ENCODE results near the gene INPP1. TPM values are rescaled to one million over a fixed set of nuclear protein-coding genes. Genes with fewer than 3 reads are reported as not detected.

INPP1 gene
- total RNA-seq, 1 experiment from 2014 or later: 27.5 TPM

DNA sequence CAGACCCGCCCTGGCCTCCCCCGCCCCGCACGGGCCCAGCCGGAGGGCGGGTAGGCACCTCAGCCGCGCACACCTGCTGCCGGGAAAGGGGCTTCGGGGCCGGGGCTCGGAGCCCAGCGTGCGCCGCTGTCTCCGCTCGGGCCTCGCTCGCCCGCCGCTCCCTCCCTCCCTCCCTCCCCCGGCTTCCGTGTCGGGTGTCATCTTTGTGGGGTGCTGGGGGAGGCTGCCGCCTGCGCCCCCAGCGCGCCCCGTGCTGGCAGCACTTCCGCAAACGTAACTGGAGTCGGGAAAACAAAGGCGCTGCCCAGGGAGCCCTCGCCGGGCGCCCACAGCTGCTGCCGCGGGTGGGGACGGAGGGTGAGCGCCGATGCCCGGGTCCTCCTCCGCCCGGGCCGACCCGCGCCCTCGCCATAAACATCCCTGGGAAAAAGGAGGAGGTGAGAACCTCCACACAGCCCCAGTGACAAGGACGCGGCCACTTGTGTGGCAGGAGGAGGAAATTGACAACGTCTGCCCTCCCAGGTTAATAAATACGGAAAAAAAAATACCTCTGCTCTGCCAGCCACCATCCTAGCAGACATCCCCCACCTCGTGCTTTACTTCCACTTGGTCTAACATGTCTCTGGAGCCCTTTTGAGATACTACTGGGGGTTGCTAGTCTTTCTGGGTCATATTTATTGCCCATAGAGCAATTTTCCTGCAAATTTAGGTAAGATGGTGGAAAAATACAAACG, 65.3 kb downstream of the INPP1 start:
- peak; percentile 77 for DNase-seq (ENCODE audit: low spot score)

DNA sequence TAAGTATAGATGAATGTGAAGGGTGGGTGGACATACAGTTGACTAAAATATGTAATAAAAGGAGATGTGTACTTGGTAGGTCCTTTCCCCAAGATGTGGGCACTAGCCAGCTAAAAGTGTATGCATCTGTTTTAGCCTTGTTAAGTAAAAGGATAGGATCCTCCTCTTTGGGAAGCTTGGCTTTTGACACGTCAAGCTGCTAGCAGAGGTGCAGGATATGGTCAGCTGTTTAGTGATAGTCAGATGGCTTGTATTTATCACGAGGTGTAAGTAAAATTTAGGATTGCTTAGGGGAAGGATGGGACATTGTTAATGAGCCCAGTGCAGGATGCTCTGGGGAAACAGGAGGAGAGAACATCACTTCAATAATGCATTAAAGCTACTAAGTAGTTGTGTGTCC, 66.2 kb downstream of the INPP1 start:
- peak; percentile 39 for DNase-seq (ENCODE audit: low spot score)

DNA sequence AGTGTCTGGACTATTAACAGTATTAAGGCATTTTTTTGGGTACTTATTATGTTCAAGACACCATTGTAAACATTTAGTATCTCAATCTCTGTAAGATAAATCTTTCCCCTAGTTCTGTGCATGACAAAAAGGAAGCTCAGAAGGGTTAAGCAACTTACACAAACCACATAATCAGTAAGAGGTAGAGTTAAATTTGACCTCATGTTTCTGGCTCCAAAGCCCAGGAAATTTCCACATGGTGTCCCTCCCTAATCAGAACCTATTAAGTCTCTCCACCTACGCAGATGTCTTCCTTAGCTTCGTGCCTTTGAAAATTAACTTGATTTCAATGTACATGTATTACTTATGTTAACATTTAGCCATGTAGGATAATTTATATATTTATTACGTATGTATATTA, 66.8 kb downstream of the INPP1 start:
- no peak for DNase-seq (ENCODE audit: low spot score)

DNA sequence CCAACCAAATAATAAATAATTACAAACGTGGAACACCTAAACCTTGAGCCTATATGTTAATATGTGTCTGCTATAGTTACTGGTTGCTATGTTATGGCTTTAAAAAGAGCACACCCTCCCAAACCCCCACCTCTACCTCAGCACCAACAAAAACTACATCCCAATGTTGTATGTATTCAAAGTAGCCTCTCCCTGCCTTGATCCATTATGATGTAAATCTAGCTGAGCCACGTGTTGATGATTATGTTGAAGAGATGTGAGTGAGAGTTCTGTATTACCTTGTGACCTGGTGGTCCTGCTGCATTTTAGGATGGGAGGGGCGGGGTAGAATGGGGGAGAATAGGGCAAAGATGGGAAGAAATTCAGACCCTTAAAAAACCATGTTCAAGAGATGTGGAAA, 69.6 kb downstream of the INPP1 start:
- no peak for DNase-seq (ENCODE audit: low spot score)

DNA sequence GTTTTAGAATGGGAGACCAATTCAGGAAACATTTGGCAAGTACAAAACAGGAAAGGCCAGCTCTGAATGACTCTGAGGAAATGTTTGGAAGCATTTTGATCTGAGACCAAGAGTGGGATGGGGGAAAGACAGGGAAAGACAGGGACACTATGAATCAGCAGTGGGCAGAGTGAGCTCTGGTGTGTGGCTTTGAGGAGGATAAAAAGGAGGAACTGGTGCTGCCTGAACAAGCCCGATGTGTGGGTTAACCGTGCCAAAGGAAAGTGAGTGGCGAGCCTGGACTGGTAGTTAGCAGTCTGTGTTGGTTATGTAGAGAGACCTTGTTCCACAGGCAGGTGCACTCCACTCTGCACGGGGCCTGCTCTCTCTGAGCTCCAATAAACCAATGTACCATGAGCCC, 70.0 kb downstream of the INPP1 start:
- DNase-seq (ENCODE audit: low spot score): no peak

DNA sequence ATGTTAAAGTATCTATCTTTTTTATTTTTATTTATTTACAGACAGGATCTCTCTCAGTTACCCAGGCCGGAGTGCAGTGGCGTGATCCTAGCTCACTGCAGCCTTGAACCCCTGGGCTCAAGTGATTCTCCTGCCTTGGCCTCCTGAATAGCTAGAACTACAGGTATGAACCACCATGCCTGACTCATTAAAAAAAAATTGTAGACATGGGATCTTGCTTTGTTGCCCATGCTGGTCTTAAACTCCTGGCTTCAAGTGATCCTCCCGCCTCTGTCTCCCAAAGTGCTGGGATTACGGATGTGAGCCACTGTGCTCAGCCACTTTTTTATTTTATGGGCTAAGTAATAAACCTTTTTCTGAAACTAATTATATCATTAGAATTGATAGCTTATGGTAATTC, 71.9 kb downstream of the INPP1 start:
- DNase-seq (ENCODE audit: low spot score): no peak

DNA sequence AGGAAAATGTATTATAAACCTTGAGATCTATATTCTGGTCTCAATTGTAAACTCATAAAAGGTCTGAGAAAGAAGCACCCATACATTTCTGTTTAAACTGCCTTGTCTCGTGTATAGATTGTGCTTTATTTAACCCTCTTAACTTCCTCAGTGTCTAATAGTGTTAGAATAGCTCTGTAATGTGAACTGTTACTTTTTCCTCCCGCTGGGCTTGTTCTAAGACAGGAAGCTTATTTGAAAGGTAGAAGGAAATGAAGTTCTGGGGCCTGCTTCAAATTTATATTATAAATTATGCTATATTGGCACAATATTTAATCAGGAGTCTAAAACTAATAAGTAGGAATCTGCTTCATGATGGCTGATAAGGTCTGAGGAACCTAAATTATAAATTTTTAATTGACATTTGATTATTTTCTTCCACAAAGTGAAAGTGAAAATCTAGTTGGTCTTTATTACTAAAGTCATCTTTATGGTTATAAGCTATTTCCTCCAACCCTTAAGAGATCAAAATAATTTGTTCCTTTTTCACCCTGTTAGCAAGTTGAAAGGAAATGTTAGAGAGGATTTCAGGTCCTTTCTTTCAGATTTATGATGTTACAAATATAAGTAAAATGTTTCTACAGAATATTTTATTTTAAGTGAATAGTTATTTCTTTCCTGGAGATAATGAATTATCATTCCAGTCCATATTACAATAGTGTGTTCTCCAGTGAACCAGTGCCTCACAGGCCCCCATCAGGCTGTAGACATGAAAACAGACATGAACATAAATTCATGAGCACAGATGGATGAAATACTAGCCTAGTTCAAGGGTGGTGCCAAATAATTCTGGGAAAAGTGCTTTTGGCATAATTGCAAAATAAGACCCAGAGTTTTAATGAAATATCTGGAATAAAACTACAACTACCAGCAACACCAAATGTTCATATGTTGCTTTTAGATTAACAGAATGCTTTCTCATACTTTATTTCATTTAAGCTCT, 72.7 kb downstream of the INPP1 start:
- DNase-seq (ENCODE audit: low spot score): no peak

DNA sequence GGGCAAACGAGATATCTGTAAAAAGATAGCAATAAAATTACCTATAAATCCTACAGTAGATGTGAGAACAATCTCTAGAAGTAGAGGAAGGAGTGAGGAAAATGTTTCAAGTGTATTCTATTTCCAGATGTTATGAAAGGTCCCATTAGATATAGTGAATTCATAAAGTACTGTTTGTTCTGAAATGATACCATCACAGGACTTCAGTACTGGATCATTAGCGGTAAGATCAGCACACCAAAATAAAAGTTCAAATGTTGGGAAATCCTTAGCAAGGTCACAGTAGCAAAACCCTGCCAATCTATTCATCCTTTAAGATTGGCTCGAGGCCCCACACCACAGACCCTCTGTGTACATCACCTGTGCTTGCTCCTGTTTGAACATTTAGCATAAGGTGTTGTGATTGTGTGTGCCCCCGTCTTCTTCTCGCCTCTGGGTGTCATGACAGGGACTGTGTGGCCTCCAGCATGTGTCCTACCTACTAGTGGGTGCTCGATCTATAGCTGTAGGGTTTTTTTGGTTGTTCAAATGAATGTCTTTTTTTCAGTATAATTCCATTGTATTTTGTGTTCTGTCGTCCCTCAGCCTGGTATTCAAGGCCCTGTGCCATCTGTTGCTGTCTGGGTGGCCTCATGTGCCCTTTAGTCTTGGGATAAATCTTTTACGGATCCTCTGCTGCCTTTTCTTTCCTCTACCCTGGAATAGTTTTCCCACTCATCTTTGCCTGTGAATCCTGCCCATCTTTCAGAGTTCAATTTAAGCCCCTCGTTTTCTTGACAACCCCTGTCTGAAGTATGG, 73.9 kb downstream of the INPP1 start:
- no peak for DNase-seq (ENCODE audit: low spot score)

DNA sequence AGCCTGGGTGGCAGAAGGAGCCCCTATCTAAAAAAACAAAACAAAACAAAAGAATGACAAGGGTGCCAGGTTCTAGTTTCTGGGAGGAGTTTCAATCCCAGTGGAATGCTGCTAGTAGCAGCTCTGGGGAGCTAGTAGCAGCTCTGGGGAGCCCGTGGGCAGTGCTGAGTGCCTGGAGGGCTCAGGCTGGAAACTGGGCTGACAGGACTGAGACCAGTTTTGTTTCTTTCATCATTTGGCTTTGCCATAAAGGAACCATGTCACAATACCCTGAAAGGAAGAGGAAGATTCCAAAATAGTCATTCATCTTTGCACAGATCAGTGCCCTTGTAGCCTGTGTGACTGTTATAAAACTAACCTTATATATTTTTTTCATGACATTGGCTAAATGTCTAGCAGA, 75.3 kb downstream of the INPP1 start:
- no peak for DNase-seq (ENCODE audit: low spot score)

DNA sequence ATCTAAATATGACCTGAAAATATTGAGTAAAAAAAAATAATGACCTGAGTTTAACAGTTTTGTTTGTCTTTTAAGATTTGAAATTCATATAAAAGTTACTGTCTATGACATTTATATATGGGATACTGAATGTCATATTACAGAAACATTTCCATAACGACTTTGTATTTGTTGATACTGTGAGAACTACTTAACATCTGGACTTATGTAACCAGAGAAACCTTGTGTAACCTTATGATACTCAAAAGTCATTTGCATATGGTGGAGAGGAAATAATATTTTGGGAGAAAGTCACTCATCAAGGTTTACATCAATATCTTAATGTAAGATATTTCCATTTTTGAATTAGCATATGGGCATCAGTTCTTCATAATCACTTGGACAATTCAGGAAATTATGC, 77.4 kb downstream of the INPP1 start:
- DNase-seq (ENCODE audit: low spot score): no peak

Other genes with a start within 250 kb of the INPP1 start
- gene HIBCH, start 23.8 kb upstream of the INPP1 start, total RNA-seq (2014; rRNA removed; shearing (Covaris generic)): 8.6 and 10.0 TPM in 2 replicates
- 38.3 and 45.1 TPM in 2 replicates for gene MFSD6, start 64.8 kb downstream of the INPP1 start, total RNA-seq (2014; rRNA removed; shearing (Covaris generic))
- 1.7 and 2.0 TPM in 2 replicates for gene NEMP2, start 191.1 kb downstream of the INPP1 start, total RNA-seq (2014; rRNA removed; shearing (Covaris generic))

Measured in HT-29 (cell line).